Mesothelial cell of epicardium (in vitro differentiated cells): ENCODE data around the gene COL5A3. TPM values are rescaled to one million over a fixed set of nuclear protein-coding genes. Genes with fewer than 3 reads are reported as not detected.

Source experiments
- DNase-seq, 2 experiments: peaks; one replicate each; pipeline ENCODE4 v3.0.0; 2021; ENCODE audit warnings: low spot score in 2 of 2; ENCODE audit not compliant: unreplicated experiment in 2 of 2
- H3K27ac Mint-ChIP-seq: 2 replicates; pipeline ENCODE4 v1.8.0; 2021; ENCODE audit warnings: mixed read lengths
- H3K27me3 Mint-ChIP-seq: 2 replicates; pipeline ENCODE4 v1.8.0; 2021; ENCODE audit warnings: low read depth, mixed read lengths
- H3K36me3 Mint-ChIP-seq: 2 replicates; pipeline ENCODE4 v1.8.0; 2021; ENCODE audit warnings: mixed read lengths
- H3K4me1 Mint-ChIP-seq: 2 replicates; pipeline ENCODE4 v1.8.0; 2021; ENCODE audit warnings: mixed read lengths
- H3K4me3 Mint-ChIP-seq: 2 replicates; pipeline ENCODE4 v1.8.0; 2021; ENCODE audit warnings: mild to moderate bottlenecking, moderate library complexity, mixed read lengths
- H3K9me3 Mint-ChIP-seq: 2 replicates; pipeline ENCODE4 v1.8.0; 2021; ENCODE audit warnings: mixed read lengths
- total RNA-seq: library from RNA; stranded (reverse); gene quantifications from 3 replicates; pipeline ENCODE4 v1.2.1, GENCODE V29; 2021
- TF ChIP-seq, protein P1 (sequence below): fragments of 200-600 bp; sonication (generic); IDR thresholded peaks from one replicate; pipeline ENCODE4 v1.5.0; 2021; ENCODE audit warnings: antibody characterized with exemption; ENCODE audit not compliant: unreplicated experiment

The COL5A3 gene
- 3.3 to 4.4 TPM (median 4.0 TPM) in 3 replicates for total RNA-seq

DNA sequence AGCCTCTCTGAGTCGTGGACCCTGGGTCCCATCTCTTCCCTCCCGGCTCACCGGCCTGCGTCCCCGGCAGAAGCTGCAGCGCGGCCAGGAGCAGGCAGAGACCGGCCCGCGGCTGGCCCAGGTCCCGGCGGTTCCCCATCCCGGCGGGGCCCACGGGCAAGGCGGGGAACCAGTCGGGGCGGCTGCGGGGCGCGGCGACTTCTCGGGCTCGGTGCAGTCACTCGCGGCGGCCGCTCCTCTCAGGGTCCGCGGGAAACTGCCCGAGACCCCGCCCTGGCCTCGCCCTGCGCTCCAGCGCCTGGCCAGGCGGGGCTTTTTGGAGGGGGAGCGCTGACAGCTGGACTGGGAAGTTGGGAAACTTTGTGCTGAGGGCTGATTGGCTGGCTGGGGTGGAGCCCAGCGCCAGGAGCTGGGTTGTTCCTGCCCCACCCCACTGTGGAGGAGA is at the start of gene COL5A3:
Gene COL5A3, minus strand, starts transcription at position 258 of the 445 bp plus-strand sequence. Its CDS starts 119 bp downstream, at position 139.
- peaks cover 19% of the 10 kb centered on the region for H3K4me1 Mint-ChIP-seq
- H3K27me3 Mint-ChIP-seq, result peaks cover 79% of the 10 kb centered on the region
- H3K36me3 Mint-ChIP-seq, result no peaks in the 10 kb centered on the region
- TF ChIP-seq, protein P1, sequence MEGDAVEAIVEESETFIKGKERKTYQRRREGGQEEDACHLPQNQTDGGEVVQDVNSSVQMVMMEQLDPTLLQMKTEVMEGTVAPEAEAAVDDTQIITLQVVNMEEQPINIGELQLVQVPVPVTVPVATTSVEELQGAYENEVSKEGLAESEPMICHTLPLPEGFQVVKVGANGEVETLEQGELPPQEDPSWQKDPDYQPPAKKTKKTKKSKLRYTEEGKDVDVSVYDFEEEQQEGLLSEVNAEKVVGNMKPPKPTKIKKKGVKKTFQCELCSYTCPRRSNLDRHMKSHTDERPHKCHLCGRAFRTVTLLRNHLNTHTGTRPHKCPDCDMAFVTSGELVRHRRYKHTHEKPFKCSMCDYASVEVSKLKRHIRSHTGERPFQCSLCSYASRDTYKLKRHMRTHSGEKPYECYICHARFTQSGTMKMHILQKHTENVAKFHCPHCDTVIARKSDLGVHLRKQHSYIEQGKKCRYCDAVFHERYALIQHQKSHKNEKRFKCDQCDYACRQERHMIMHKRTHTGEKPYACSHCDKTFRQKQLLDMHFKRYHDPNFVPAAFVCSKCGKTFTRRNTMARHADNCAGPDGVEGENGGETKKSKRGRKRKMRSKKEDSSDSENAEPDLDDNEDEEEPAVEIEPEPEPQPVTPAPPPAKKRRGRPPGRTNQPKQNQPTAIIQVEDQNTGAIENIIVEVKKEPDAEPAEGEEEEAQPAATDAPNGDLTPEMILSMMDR, result no peak
- DNase-seq, result no peak
- peak within 1 kb of the TSS; percentile 48 for H3K4me3 Mint-ChIP-seq
- H3K9me3 Mint-ChIP-seq, result no peaks in the 10 kb centered on the region
- H3K27ac Mint-ChIP-seq, result no peak within 1 kb of the TSS

DNA sequence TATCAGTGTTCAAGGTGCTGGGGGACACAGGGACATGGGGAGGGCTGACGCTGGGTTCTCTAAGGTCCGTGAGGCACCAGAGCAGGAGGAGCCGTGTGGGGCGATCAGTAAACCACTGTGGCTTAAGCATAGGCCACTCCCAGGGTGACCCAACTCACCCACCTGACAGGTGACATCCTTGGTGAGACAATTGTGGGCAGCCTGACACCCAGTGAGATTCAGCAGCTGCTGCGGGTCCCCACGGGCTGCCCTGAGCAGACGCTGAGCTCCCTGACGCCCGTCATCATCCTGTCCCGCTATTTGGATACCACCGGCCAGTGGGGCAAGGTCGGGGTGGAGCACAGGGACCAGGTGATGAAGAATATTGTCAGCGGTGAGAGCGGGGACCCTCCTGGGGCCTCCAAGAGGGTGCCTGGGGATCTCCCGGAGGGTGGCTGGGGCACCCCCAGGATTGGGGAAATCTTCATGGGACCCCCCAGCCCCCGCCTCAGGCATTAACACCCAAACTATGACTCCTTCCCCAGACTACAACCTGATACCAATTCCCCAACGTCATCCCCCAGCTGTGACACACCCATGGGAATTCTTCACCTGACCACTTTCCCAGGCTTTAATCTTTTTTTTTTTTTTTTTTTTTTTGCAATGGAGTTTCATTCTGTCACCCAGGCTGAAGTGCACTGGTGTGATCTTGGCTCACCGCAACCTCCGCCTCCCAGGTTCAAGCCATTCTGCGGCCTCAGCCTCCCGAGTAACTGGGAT is 42.5 kb upstream of the COL5A3 start:
- no peaks in the 10 kb centered on the region for H3K4me1 Mint-ChIP-seq
- TF ChIP-seq, protein P1, result no peak
- DNase-seq, result no peak
- peaks cover 49% of the 10 kb centered on the region for H3K27me3 Mint-ChIP-seq
- H3K27ac Mint-ChIP-seq, result no peak overlapping the region
- no peaks in the 10 kb centered on the region for H3K9me3 Mint-ChIP-seq
- no peak overlapping the region for H3K4me3 Mint-ChIP-seq
- H3K36me3 Mint-ChIP-seq, result no peaks in the 10 kb centered on the region

- Mint-ChIP-seq H3K27ac (no peak overlapping the region), H3K27me3 (peaks cover 48% of the 10 kb centered on the region), H3K9me3 (no peaks in the 10 kb centered on the region), H3K4me3 (no peak overlapping the region), H3K4me1 (no peaks in the 10 kb centered on the region), H3K36me3 (no peaks in the 10 kb centered on the region)
- TF ChIP-seq, protein P1, result no peak
- no peak for DNase-seq
Measured at GRCh38 chr19:10049626-10050025, 39.3 kb upstream of the COL5A3 start.

DNA sequence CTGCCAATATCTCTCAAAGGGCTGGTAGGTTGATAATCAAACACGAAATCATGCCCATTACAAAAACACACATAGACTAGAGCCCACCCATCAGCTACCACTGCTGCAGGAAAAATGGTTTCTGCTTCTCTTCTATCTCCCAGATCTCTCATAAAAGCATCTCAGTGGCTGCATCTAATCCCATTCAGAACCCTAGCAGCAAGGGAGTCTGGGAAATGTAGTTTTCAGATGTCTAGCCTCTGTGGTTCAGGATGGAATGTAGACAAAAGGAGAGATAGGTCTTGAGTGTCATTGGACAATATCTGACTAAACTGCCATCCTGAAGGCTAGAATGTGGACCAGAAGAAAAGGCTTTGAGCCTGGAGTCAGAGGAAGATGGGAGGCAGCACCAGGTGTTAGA is 35.1 kb upstream of the COL5A3 start:
- no peak for DNase-seq
- Mint-ChIP-seq H3K4me1 (no peaks in the 10 kb centered on the region), H3K27ac (no peak overlapping the region), H3K27me3 (peaks cover 64% of the 10 kb centered on the region), H3K9me3 (no peaks in the 10 kb centered on the region), H3K4me3 (no peak overlapping the region), H3K36me3 (no peaks in the 10 kb centered on the region)
- TF ChIP-seq, protein P1, result no peak

DNA sequence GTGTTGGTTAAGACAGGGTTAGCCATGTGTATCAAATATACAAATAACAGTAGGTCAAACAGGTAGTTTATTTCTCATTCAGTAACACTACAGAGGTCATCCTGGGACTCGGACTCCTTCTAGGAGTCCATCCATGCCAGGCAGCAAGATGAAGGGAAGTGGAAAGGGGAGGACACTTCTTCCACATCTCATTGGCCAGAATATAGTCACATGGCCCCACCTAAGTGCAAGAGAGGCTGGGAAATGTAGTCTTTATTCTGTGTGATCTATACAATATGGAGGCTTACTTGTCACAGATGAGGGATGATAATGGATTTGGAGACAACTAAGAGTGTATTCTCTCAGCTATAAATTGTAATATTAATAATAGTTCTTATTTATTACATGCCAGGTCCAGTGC is 34.1 kb upstream of the COL5A3 start:
- Mint-ChIP-seq H3K27ac (no peak overlapping the region), H3K4me3 (no peak overlapping the region), H3K36me3 (no peaks in the 10 kb centered on the region), H3K4me1 (no peaks in the 10 kb centered on the region), H3K27me3 (peaks cover 63% of the 10 kb centered on the region), H3K9me3 (no peaks in the 10 kb centered on the region)
- no peak for DNase-seq
- TF ChIP-seq, protein P1, result no peak
